HCT116 (cell line): ENCODE results near the gene C20orf96. TPM values are rescaled to one million over a fixed set of nuclear protein-coding genes. Genes with fewer than 3 reads are reported as not detected.

Source experiments
- ATAC-seq: fragments of 200-7000 bp; cut with Tn5 transposase; 2 replicates; pipeline ENCODE4 v1.9.1; 2020; ENCODE audit warnings: mild to moderate bottlenecking, moderate library complexity
- BruUV-seq: library from RNA; stranded (reverse); fragments of 400-500 nt; replicated peaks from 2 replicates; lab custom pipeline; 2021; lab: Mats Ljungman, UMichigan
- CTCF ChIA-PET: fragments of 300-600 bp; sonication (Branson Sonifier 250); formaldehyde crosslinking; loops from one replicate; lab custom pipeline; 2021; ENCODE audit warnings: antibody characterized with exemption; lab: Charles Lee
- POLR2A ChIA-PET: fragments of 300-600, 350-600 bp; sonication (Branson Sonifier 250); formaldehyde crosslinking; loops from one replicate; lab custom pipeline; 2021; ENCODE audit warnings: antibody characterized with exemption; lab: Charles Lee
- RAD21 ChIA-PET, 2 experiments: fragments of 300-600 bp; sonication (Branson Sonifier 250); formaldehyde crosslinking; loops; one replicate each; lab custom pipeline; 2023; ENCODE audit warnings: low total read pairs in 2 of 2; ENCODE audit not compliant: uncharacterized antibody in 2 of 2, unreplicated experiment in 2 of 2, low non-redundant PET in 1 of 2; lab: Charles Lee
- DNase-seq: peaks from one replicate; pipeline ENCODE4 v3.0.0-alpha.2; 2010; ENCODE audit warnings: low read depth, low spot score
- H2AFZ ChIP-seq: fragments of 200-600 bp; shearing (Covaris generic), sonication (generic); 2 replicates; pipeline ENCODE4 v1.6.1; 2017; ENCODE audit warnings: low read depth, mixed run types, mixed read lengths, antibody characterized with exemption, low read length; ENCODE audit not compliant: poor library complexity, severe bottlenecking
- H3K27ac ChIP-seq: 2 replicates; pipeline ENCODE4 v1.5.1; 2012; ENCODE audit warnings: low read depth, low read length
- H3K27me3 ChIP-seq: fragments of 200-600 bp; sonication (generic); 2 replicates; pipeline ENCODE4 v1.6.1; 2016; ENCODE audit warnings: mixed run types, low read length, mixed read lengths; ENCODE audit not compliant: insufficient read depth
- H3K36me3 ChIP-seq, 2 experiments: fragments of 200-500 bp in 1 of 2; fragments of 200-600 bp in 1 of 2; sonication (Bioruptor generic) in 1 of 2; sonication (generic) in 1 of 2; 2 replicates each; pipeline versions ENCODE4 v1.5.1 to v1.6.1; 2014 to 2016; ENCODE audit warnings: low read length in 2 of 2, inconsistent platforms in 1 of 2, mixed read lengths in 1 of 2, mixed run types in 1 of 2; ENCODE audit not compliant: insufficient read depth in 2 of 2, control insufficient read depth in 1 of 2
- H3K4me1 ChIP-seq, 2 experiments: fragments of 200-600 bp in 1 of 2; sonication (generic) in 1 of 2; 2 replicates each; pipeline versions ENCODE4 v1.5.1 to v1.6.1; 2012 to 2017; ENCODE audit warnings: low read length in 2 of 2, inconsistent platforms in 1 of 2, mild to moderate bottlenecking in 1 of 2, mixed read lengths in 1 of 2, mixed run types in 1 of 2, moderate library complexity in 1 of 2; ENCODE audit not compliant: insufficient read depth in 2 of 2, control insufficient read depth in 1 of 2
- H3K4me2 ChIP-seq: fragments of 200-600 bp; sonication (generic); 2 replicates; pipeline ENCODE4 v1.6.1; 2017; ENCODE audit warnings: mixed run types, low read length, mixed read lengths
- H3K4me3 ChIP-seq, 2 experiments: fragments of 200-600 bp in 1 of 2; sonication (generic) in 1 of 2; replicated peaks in 1 of 2; 2 replicates each; pipeline ENCODE4 v1.5.1; 2011 to 2016; ENCODE audit warnings: low read length in 2 of 2, control low read depth in 1 of 2, low read depth in 1 of 2, mild to moderate bottlenecking in 1 of 2, mixed read lengths in 1 of 2, mixed run types in 1 of 2
- H3K79me2 ChIP-seq: fragments of 200-600 bp; sonication (generic); 2 replicates; pipeline ENCODE4 v1.6.1; 2017; ENCODE audit warnings: mild to moderate bottlenecking, mixed run types, low read length, moderate library complexity, mixed read lengths; ENCODE audit not compliant: insufficient read depth
- H3K9ac ChIP-seq: fragments of 200-600 bp; sonication (generic); 2 replicates; pipeline ENCODE4 v1.6.1; 2016; ENCODE audit warnings: low read length, mixed read lengths
- H3K9me2 ChIP-seq: fragments of 200-600 bp; sonication (generic), shearing (Covaris generic); 2 replicates; pipeline ENCODE4 v1.6.1; 2017; ENCODE audit warnings: mixed run types, mild to moderate bottlenecking, moderate library complexity; ENCODE audit not compliant: insufficient read depth
- H3K9me3 ChIP-seq, 2 experiments: fragments of 200-500 bp in 1 of 2; fragments of 200-600 bp in 1 of 2; sonication (Bioruptor generic) in 1 of 2; sonication (generic) in 1 of 2; 2 replicates each; pipeline ENCODE4 v1.6.1; 2014 to 2017; ENCODE audit warnings: low read length in 2 of 2, mixed read lengths in 2 of 2, inconsistent platforms in 1 of 2, low read depth in 1 of 2, mild to moderate bottlenecking in 1 of 2, mixed run types in 1 of 2, moderate library complexity in 1 of 2; ENCODE audit not compliant: control insufficient read depth in 1 of 2, insufficient read depth in 1 of 2
- H4K20me1 ChIP-seq: fragments of 200-600 bp; sonication (generic), shearing (Covaris generic); 2 replicates; pipeline ENCODE4 v1.6.1; 2017; ENCODE audit warnings: mixed run types, mild to moderate bottlenecking, moderate library complexity; ENCODE audit not compliant: insufficient read depth
- CBX3 ChIP-seq: IDR thresholded peaks from 2 replicates; pipeline ENCODE4 v1.6.1; 2012; ENCODE audit warnings: low read depth
- EGR1 ChIP-seq: IDR thresholded peaks from 2 replicates; pipeline ENCODE4 v1.6.1; 2012; ENCODE audit warnings: low read depth
- EZH2 ChIP-seq: fragments of 200-600 bp; sonication (generic); IDR thresholded peaks from 2 replicates; pipeline ENCODE4 v1.6.1; 2017; ENCODE audit warnings: antibody characterized with exemption, mixed run types
- POLR2AphosphoS5 ChIP-seq: IDR thresholded peaks from 2 replicates; pipeline ENCODE4 v1.6.1; 2011; ENCODE audit warnings: mild to moderate bottlenecking, low read depth, low read length, moderate library complexity
- RAD21 ChIP-seq: IDR thresholded peaks from 2 replicates; pipeline ENCODE4 v1.6.1; 2012; ENCODE audit warnings: low read depth, mild to moderate bottlenecking
- SIN3A ChIP-seq: IDR thresholded peaks from 2 replicates; pipeline ENCODE4 v1.6.1; 2012; ENCODE audit warnings: low read depth
- SP1 ChIP-seq: IDR thresholded peaks from 2 replicates; pipeline ENCODE4 v1.6.1; 2012; ENCODE audit warnings: low read depth
- TCF7L2 ChIP-seq: IDR thresholded peaks from 2 replicates; pipeline ENCODE4 v1.7.0; 2011; ENCODE audit warnings: borderline replicate concordance, inconsistent platforms; ENCODE audit not compliant: insufficient read depth, insufficient read length; ENCODE audit errors: extremely low read depth
- YY1 ChIP-seq: IDR thresholded peaks from 2 replicates; pipeline ENCODE4 v1.6.1; 2011; ENCODE audit warnings: low read length, low read depth, moderate library complexity, mild to moderate bottlenecking; ENCODE audit not compliant: insufficient replicate concordance; ENCODE audit errors: extremely low read depth
- intact Hi-C: fragments of 100-400 bp; cut with micrococcal nuclease; formaldehyde crosslinking; loops from 2 replicates; pipeline ENCODE4 v1.10.0; 2022
- total RNA-seq: library from RNA; stranded (reverse); gene quantifications from one replicate; pipeline ENCODE4 v1.2.1, GENCODE V29; 2021; ENCODE audit not compliant: unreplicated experiment
- TF ChIP-seq, protein P1 (sequence below), 3 experiments: fragments of 200-600 bp in 1 of 3; sonication (generic) in 1 of 3; IDR thresholded peaks in 2 of 3; conservative IDR thresholded peaks in 1 of 3; 2 replicates each; pipeline ENCODE4 v1.5.1; 2012 to 2017; ENCODE audit warnings: low read depth in 2 of 3, low read length in 2 of 3, antibody characterized with exemption in 1 of 3, borderline replicate concordance in 1 of 3, control low read depth in 1 of 3, mild to moderate bottlenecking in 1 of 3, mixed read lengths in 1 of 3, mixed run types in 1 of 3, moderate library complexity in 1 of 3; ENCODE audit not compliant: insufficient read depth in 1 of 3
- TF ChIP-seq, protein P2 (sequence below): IDR thresholded peaks from 2 replicates; pipeline ENCODE4 v1.6.1; 2012

The C20orf96 gene
- total RNA-seq, 1 experiment from 2014 or later: 22.1 TPM

DNA sequence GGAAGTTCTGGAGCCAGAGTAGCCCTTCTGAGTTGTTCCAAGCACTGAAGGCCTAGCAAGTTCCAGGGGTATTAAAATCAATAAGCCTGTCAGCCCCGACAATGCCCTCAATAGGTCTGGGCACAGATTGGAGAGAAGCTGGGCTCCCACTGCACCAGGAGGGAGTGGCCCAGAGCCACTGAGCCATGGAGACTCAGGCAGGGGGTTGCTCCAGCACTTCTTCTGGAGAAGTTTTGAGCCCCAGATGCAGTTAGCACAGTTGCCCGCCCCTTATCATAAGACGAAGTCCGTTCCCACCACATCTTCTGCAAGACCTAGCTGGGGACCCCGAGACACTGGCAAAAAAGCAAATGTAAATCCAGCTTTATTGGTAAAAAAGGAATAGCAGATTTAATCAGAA lies 20.0 kb downstream of the C20orf96 start:
- Histone ChIP-seq H3K9me3 (no peaks in the 10 kb centered on the region), H3K4me1 (peaks cover 6 to 9% of the 10 kb centered on the region in 2 experiments), H3K9me2 (no peaks in the 10 kb centered on the region), H3K9ac (no peak overlapping the region), H3K79me2 (no peaks in the 10 kb centered on the region), H4K20me1 (no peaks in the 10 kb centered on the region), H3K27me3 (no peaks in the 10 kb centered on the region), H3K27ac (no peak overlapping the region), H3K4me3 (no peak overlapping the region), H3K36me3 (peaks cover 0 to 4% of the 10 kb centered on the region in 2 experiments; a peak in 2 of 4 replicates), H2AFZ (no peak overlapping the region), H3K4me2 (no peak overlapping the region)
- no peak for DNase-seq
- ChIA-PET CTCF (no interaction called here), POLR2A (no interaction called here), RAD21 (no interaction called here)
- intact Hi-C loops: no loop called here
- TF ChIP-seq EGR1 (no peak), EZH2 (no peak)
- no peak for ATAC-seq
- no TSS peak for BruUV-seq

DNA sequence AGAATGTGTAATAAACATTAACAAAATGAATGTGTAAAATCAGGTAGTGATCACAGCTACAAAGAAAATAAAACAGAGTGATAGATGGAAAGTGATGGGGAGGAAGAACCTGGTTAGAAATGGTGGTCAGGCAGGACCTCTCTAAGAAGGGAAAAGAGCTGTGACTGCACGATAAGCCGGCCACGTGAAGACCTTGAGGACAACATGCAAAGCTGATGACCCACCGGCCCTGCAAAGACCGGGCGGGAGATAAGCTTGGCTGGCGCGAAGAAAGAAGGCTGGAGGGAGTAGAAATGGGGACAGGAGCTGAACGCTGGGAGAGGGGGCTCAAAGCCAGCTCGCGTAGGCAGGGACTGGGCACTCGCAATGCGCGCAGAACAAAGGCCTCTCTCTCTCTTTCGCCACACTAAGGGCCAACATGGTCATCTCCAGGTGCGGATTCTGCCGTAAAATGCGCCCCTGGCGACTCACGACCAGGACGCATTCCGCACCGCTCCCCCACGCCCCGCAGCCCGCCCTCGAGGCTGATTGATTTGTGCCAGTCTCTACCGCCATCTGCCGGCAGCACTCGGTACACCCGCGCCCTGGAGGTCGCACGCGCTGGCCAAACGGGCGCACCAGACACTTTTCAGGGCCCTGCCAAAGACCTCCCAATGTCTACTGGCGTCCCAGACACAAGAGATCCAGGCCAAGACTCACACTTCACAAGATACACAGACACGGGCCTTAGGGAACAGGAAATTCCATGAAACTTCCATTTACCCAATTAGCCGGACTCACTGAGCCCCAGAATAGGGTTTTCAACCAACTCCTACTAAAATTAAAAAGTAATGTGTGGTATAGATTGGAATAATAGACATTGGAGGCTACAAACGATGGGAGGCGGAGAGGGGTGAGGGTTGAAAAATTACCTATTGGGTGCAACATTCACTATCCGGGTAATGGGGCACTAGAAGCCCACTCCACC lies 23.7 kb downstream of the C20orf96 start:
- TF ChIP-seq RAD21 (peak; percentile 90), CBX3 (no peak), SIN3A (no peak), TCF7L2 (peak; percentile 72), POLR2AphosphoS5 (peak; percentile 51), SP1 (peak; percentile 24; the same call in 1 of the 2 replicates), YY1 (peak; percentile 8)
- TF ChIP-seq, protein P1, sequence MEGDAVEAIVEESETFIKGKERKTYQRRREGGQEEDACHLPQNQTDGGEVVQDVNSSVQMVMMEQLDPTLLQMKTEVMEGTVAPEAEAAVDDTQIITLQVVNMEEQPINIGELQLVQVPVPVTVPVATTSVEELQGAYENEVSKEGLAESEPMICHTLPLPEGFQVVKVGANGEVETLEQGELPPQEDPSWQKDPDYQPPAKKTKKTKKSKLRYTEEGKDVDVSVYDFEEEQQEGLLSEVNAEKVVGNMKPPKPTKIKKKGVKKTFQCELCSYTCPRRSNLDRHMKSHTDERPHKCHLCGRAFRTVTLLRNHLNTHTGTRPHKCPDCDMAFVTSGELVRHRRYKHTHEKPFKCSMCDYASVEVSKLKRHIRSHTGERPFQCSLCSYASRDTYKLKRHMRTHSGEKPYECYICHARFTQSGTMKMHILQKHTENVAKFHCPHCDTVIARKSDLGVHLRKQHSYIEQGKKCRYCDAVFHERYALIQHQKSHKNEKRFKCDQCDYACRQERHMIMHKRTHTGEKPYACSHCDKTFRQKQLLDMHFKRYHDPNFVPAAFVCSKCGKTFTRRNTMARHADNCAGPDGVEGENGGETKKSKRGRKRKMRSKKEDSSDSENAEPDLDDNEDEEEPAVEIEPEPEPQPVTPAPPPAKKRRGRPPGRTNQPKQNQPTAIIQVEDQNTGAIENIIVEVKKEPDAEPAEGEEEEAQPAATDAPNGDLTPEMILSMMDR (IDR thresholded peaks at IDR 0.05 in 2 of 3, conservative IDR thresholded peaks at IDR 0.05 in 1 of 3; ENCODE audit: borderline replicate concordance in 1 of 3, insufficient read depth in 1 of 3, low read depth in 2 of 3, low read length in 2 of 3): peak; percentile 86 to 95 (median 87)
- TF ChIP-seq, protein P2, sequence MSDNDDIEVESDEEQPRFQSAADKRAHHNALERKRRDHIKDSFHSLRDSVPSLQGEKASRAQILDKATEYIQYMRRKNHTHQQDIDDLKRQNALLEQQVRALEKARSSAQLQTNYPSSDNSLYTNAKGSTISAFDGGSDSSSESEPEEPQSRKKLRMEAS: peak; percentile 57
- intact Hi-C loops: loop anchor here (2.0 kb wide), 1 partner anchor 58 kb away; the partner anchor contains the start of gene SOX12

More for the DNA sequence above, 23.7 kb downstream of the C20orf96 start:
- Histone ChIP-seq H4K20me1 (no peaks in the 10 kb centered on the region), H3K4me2 (peak overlapping the region; percentile 60), H3K4me1 (peaks cover 6 to 9% of the 10 kb centered on the region in 2 experiments), H3K27ac (no peak overlapping the region; the same call in 1 of the 2 replicates), H3K79me2 (no peaks in the 10 kb centered on the region), H3K27me3 (no peaks in the 10 kb centered on the region), H3K36me3 (no peaks in the 10 kb centered on the region; a peak in 1 of 4 replicates), H3K9me3 (no peaks in the 10 kb centered on the region), H3K9ac (no peak overlapping the region), H3K9me2 (no peaks in the 10 kb centered on the region), H3K4me3 (peak overlapping the region; percentile 20 to 26; a peak in 2 of 4 replicates), H2AFZ (peak overlapping the region; percentile 83)
- peak; percentile 65 for DNase-seq
- peak; percentile 90 for ATAC-seq
- CTCF ChIA-PET: interaction anchor here (0.7 to 1.2 kb wide), 3 partner anchors 9 to 64 kb away, joined by 3 to 5 read pairs (median 3); partner anchors contain the start of gene DEFB132
- BruUV-seq: TSS peak; percentile 64
- POLR2A ChIA-PET: interaction anchor here (1.4 kb wide), 1 partner anchor 58 kb away, joined by 3 read pairs; no protein-coding TSS in a partner anchor
- RAD21 ChIA-PET: no interaction called here
